HepG2 (cell line): ENCODE data around the gene FOXR1. TPM values are rescaled to one million over a fixed set of nuclear protein-coding genes. Genes with fewer than 3 reads are reported as not detected.

Experiments used
- BORCS8-MEF2B ChIP-seq: sonication (generic); formaldehyde crosslinking; IDR thresholded peaks from 2 replicates; pipeline ENCODE4 v1.8.0; 2022; ENCODE audit warnings: mild to moderate bottlenecking, missing genetic modification reagents
- E2F1 ChIP-seq: sonication (generic); formaldehyde crosslinking; IDR thresholded peaks from 2 replicates; pipeline ENCODE4 v1.5.0; 2020; ENCODE audit warnings: missing genetic modification reagents
- FOXJ3 ChIP-seq: sonication (generic); formaldehyde crosslinking; IDR thresholded peaks from 2 replicates; pipeline ENCODE4 v1.4.0; 2020; ENCODE audit warnings: missing genetic modification reagents, mild to moderate bottlenecking, borderline replicate concordance
- KLF13 ChIP-seq: sonication (generic); formaldehyde crosslinking; IDR thresholded peaks from 2 replicates; pipeline ENCODE4 v1.4.0; 2020; ENCODE audit warnings: mild to moderate bottlenecking, missing genetic modification reagents
- MAFG ChIP-seq: sonication (generic); formaldehyde crosslinking; IDR thresholded peaks from 2 replicates; pipeline ENCODE4 v1.5.1; 2020; ENCODE audit warnings: mild to moderate bottlenecking, missing genetic modification reagents
- MLLT10 ChIP-seq: sonication (generic); formaldehyde crosslinking; IDR thresholded peaks from 2 replicates; pipeline ENCODE4 v1.4.0; 2020; ENCODE audit warnings: missing genetic modification reagents
- PCBP1 ChIP-seq: fragments of 200-400 bp; formaldehyde crosslinking; IDR thresholded peaks from 2 replicates; pipeline ENCODE4 v1.6.1; 2017; ENCODE audit warnings: mild to moderate bottlenecking, low read depth, low read length, borderline replicate concordance
- SP2 ChIP-seq: sonication (generic); formaldehyde crosslinking; IDR thresholded peaks from 2 replicates; pipeline ENCODE4 v1.5.1; 2020; ENCODE audit warnings: mild to moderate bottlenecking, missing genetic modification reagents
- TCF12 ChIP-seq, 2 experiments: fragments of 450-650 bp in 1 of 2; sonication (generic) in 1 of 2; formaldehyde crosslinking in 1 of 2; IDR thresholded peaks; 2 replicates each; pipeline versions ENCODE4 v1.6.1 to v1.8.0; 2017 to 2022; ENCODE audit warnings: antibody characterized with exemption in 1 of 2, mild to moderate bottlenecking in 1 of 2, missing genetic modification reagents in 1 of 2, moderate library complexity in 1 of 2
- TFE3 ChIP-seq: IDR thresholded peaks from 2 replicates; pipeline ENCODE4 v1.6.1; 2016
- ZNF207 ChIP-seq: fragments of 450-650 bp; IDR thresholded peaks from 2 replicates; pipeline ENCODE4 v1.6.1; 2016; ENCODE audit warnings: antibody characterized with exemption, borderline replicate concordance
- ZNF276 ChIP-seq: sonication (generic); formaldehyde crosslinking; IDR thresholded peaks from 2 replicates; pipeline ENCODE4 v1.4.0; 2020; ENCODE audit warnings: mild to moderate bottlenecking, low read depth, missing genetic modification reagents
- ZNF331 ChIP-seq: sonication (generic); formaldehyde crosslinking; IDR thresholded peaks from 2 replicates; pipeline ENCODE4 v1.4.0; 2020; ENCODE audit warnings: missing genetic modification reagents
- ZNF446 ChIP-seq: sonication (generic); formaldehyde crosslinking; IDR thresholded peaks from 2 replicates; pipeline ENCODE4 v1.5.0; 2020; ENCODE audit warnings: mild to moderate bottlenecking, missing genetic modification reagents
- ZNF543 ChIP-seq: sonication (generic); formaldehyde crosslinking; IDR thresholded peaks from 2 replicates; pipeline ENCODE4 v1.4.0; 2020; ENCODE audit warnings: mild to moderate bottlenecking, missing genetic modification reagents
- ZNF616 ChIP-seq: sonication (generic); formaldehyde crosslinking; IDR thresholded peaks from 2 replicates; pipeline ENCODE4 v1.5.0; 2020; ENCODE audit warnings: low read depth, mild to moderate bottlenecking, missing genetic modification reagents
- ZNF720 ChIP-seq: sonication (generic); formaldehyde crosslinking; IDR thresholded peaks from 2 replicates; pipeline ENCODE4 v1.4.0; 2020; ENCODE audit warnings: missing genetic modification reagents
- ZNF790 ChIP-seq: sonication (generic); formaldehyde crosslinking; IDR thresholded peaks from 2 replicates; pipeline ENCODE4 v1.8.0; 2022; ENCODE audit warnings: missing genetic modification reagents, mild to moderate bottlenecking, borderline replicate concordance
- polyA plus RNA-seq, 8 experiments: library from polyadenylated mRNA; depleted of rRNA in 3 of 8; stranded (reverse) in 7 of 8; unstranded in 1 of 8; fragments of >200 nt; fragmentation: Illumina TruSeq in 4 of 8; extraction: Trizol in 4 of 8; gene quantifications; 2 replicates each; pipeline versions ENCODE4 v1.2.1 to v1.2.3, GENCODE V29; 2011 to 2016; ENCODE audit warnings: low read depth in 4 of 8, missing spikeins in 1 of 8, mixed read lengths in 1 of 8; ENCODE audit not compliant: insufficient read depth in 1 of 8
- total RNA-seq, 5 experiments: library from RNA; depleted of rRNA; stranded (reverse); fragments of >200 nt; fragmentation: Illumina TruSeq; extraction: Trizol; gene quantifications; 2 replicates each; pipeline ENCODE4 v1.2.3, GENCODE V29; 2016; ENCODE audit warnings: low read depth in 1 of 5
- TF ChIP-seq, protein P1 (sequence below): sonication (generic); formaldehyde crosslinking; IDR thresholded peaks from 2 replicates; pipeline ENCODE4 v1.5.0; 2020; ENCODE audit warnings: missing genetic modification reagents, mild to moderate bottlenecking, borderline replicate concordance
- TF ChIP-seq, protein P2 (sequence below): sonication (generic); formaldehyde crosslinking; IDR thresholded peaks from 2 replicates; pipeline ENCODE4 v1.4.0; 2020; ENCODE audit warnings: missing genetic modification reagents, mild to moderate bottlenecking, borderline replicate concordance

FOXR1 gene
- total and polyA plus RNA-seq, 2 of the 13 experiments (the other 11 are each of a cell fraction or from before 2014, with no cell fraction given) = not detected

GRCh38 chr11:119029340-119030028 lies 57.9 kb downstream of the FOXR1 start (continued):
- no peak for TF ChIP-seq FOXJ3 (CRISPR knock-in tag)
- TF ChIP-seq ZNF276 (CRISPR knock-in tag) = no peak; the same call in 1 of the 2 replicates
- no peak for TF ChIP-seq PCBP1
- TF ChIP-seq ZNF790 = no peak
- peak; percentile 84; the same call in 1 of the 2 replicates for TF ChIP-seq MAFG
- no peak for TF ChIP-seq TCF12 (IDR thresholded peaks at IDR 0.05)
- no peak for TF ChIP-seq TCF12 (CRISPR knock-in tag; IDR thresholded peaks at IDR 0.05)
- no peak for TF ChIP-seq KLF13
- TF ChIP-seq ZNF616 (CRISPR knock-in tag) = no peak
- no peak for TF ChIP-seq ZNF207
- TF ChIP-seq ZNF331 (CRISPR knock-in tag) = peak; percentile 77
- TF ChIP-seq, protein P1, sequence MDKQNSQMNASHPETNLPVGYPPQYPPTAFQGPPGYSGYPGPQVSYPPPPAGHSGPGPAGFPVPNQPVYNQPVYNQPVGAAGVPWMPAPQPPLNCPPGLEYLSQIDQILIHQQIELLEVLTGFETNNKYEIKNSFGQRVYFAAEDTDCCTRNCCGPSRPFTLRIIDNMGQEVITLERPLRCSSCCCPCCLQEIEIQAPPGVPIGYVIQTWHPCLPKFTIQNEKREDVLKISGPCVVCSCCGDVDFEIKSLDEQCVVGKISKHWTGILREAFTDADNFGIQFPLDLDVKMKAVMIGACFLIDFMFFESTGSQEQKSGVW (CRISPR knock-in tag) = no peak
- no peak for TF ChIP-seq MLLT10 (CRISPR knock-in tag)
- no peak for TF ChIP-seq ZNF720 (CRISPR knock-in tag)
- no peak for TF ChIP-seq E2F1 (CRISPR knock-in tag)
- TF ChIP-seq ZNF446 = no peak
- TF ChIP-seq TFE3 (CRISPR knock-in tag) = no peak
- TF ChIP-seq, protein P2, sequence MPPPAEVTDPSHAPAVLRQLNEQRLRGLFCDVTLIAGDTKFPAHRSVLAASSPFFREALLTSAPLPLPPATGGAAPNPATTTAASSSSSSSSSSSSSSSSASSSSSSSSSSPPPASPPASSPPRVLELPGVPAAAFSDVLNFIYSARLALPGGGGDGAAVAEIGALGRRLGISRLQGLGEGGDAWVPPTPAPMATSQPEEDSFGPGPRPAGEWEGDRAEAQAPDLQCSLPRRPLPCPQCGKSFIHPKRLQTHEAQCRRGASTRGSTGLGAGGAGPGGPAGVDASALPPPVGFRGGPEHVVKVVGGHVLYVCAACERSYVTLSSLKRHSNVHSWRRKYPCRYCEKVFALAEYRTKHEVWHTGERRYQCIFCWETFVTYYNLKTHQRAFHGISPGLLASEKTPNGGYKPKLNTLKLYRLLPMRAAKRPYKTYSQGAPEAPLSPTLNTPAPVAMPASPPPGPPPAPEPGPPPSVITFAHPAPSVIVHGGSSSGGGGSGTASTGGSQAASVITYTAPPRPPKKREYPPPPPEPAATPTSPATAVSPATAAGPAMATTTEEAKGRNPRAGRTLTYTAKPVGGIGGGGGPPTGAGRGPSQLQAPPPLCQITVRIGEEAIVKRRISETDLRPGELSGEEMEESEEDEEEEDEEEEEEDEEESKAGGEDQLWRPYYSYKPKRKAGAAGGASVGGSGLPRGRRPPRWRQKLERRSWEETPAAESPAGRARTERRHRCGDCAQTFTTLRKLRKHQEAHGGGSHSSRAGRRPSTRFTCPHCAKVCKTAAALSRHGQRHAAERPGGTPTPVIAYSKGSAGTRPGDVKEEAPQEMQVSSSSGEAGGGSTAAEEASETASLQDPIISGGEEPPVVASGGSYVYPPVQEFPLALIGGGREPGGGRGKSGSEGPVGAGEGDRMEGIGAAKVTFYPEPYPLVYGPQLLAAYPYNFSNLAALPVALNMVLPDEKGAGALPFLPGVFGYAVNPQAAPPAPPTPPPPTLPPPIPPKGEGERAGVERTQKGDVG (CRISPR knock-in tag) = no peak
- no peak for TF ChIP-seq BORCS8-MEF2B (CRISPR knock-in tag)
- TF ChIP-seq SP2 (CRISPR knock-in tag) = no peak
- TF ChIP-seq ZNF543 (CRISPR knock-in tag) = no peak; the same call in 1 of the 2 replicates
